Measurements from ENCODE around the gene PLCD1. TPM values are rescaled to one million over a fixed set of nuclear protein-coding genes. Genes with fewer than 3 reads are reported as not detected.

Gene PLCD1
- total and polyA plus RNA-seq, 2 of the 8 experiments (the other 6 are each of a cell fraction or from before 2014, with no cell fraction given) = 15.3 to 19.2 TPM

GRCh38 chr3:37993067-37993455 lies 36.4 kb downstream of the PLCD1 start:
- Histone ChIP-seq H2BK5ac (ENCODE audit: low read depth, low read length) (no peak overlapping the region), H4K8ac (ENCODE audit: extremely low read depth, insufficient read depth, low read length) (no peak overlapping the region), H3K23me2 (ENCODE audit: low read depth, low read length) (peaks cover 7% of the 10 kb centered on the region), H3K23ac (ENCODE audit: insufficient read length) (no peak overlapping the region), H3K27me3 (replicated peaks in 1 of 4; ENCODE audit: control insufficient read depth in 3 of 4, extremely low read depth in 1 of 4, insufficient read depth in 3 of 4, low read length in 3 of 4) (peaks cover 0 to 11% (median 3%) of the 10 kb centered on the region in 4 experiments; a peak in 4 of 7 replicates), H4K20me1 (replicated peaks in 1 of 2; ENCODE audit: control insufficient read depth in 1 of 2, insufficient read depth in 2 of 2, low read length in 2 of 2) (no peaks in the 10 kb centered on the region), H3K79me2 (ENCODE audit: control insufficient read depth in 1 of 2, insufficient read depth in 2 of 2, low read length in 2 of 2) (no peaks in the 10 kb centered on the region), H2BK120ac (replicated peaks; ENCODE audit: low read depth, low read length) (no peak overlapping the region), H3K4me2 (ENCODE audit: insufficient read depth in 1 of 2, low read depth in 2 of 2, low read length in 2 of 2) (no peak overlapping the region; a peak in 1 of 4 replicates), H4K5ac (ENCODE audit: insufficient read length, low read depth, low read length) (no peak overlapping the region), H3K9ac (replicated peaks in 1 of 4; ENCODE audit: extremely low read depth in 1 of 4, low read depth in 3 of 4, low read length in 3 of 4) (no peak overlapping the region), H3K14ac (ENCODE audit: insufficient read length) (no peak overlapping the region), H2BK12ac (ENCODE audit: low read depth, low read length) (no peak overlapping the region), H3K18ac (ENCODE audit: extremely low read depth, low read length) (no peak overlapping the region), H3K36me3 (ENCODE audit: control insufficient read depth in 2 of 4, insufficient read depth in 4 of 4, low read length in 3 of 4) (no peaks in the 10 kb centered on the region), H3K4ac (replicated peaks; ENCODE audit: insufficient read length, low read depth, low read length) (no peak overlapping the region), H3K4me3 (ENCODE audit: extremely low read depth in 1 of 4, insufficient read depth in 2 of 4, low read depth in 3 of 4, low read length in 4 of 4) (no peak overlapping the region), H3K4me1 (replicated peaks in 1 of 4; ENCODE audit: control insufficient read depth in 3 of 4, insufficient read depth in 4 of 4, low read length in 3 of 4) (peaks cover 0 to 14% (median 7%) of the 10 kb centered on the region in 4 experiments; a peak in 6 of 7 replicates), H4K91ac (replicated peaks; ENCODE audit: insufficient read length, low read length) (no peak overlapping the region), H3K27ac (ENCODE audit: low read depth, low read length) (no peak overlapping the region), H3K56ac (replicated peaks; ENCODE audit: insufficient read length, low read depth, low read length) (no peak overlapping the region), H2BK15ac (ENCODE audit: low read length) (no peak overlapping the region), H3K9me3 (ENCODE audit: insufficient read depth in 2 of 2, low read depth in 1 of 2, low read length in 1 of 2) (no peaks in the 10 kb centered on the region), H2BK20ac (ENCODE audit: low read length) (no peak overlapping the region), H2AFZ (ENCODE audit: low read length) (no peak overlapping the region), H2AK5ac (ENCODE audit: low read depth, low read length) (no peak overlapping the region), H3K79me1 (ENCODE audit: low read depth, low read length) (no peaks in the 10 kb centered on the region)
- POLR2A ChIA-PET (ENCODE audit: partially characterized antibody) = no interaction called here
- CTCF ChIA-PET (ENCODE audit: partially characterized antibody) = interaction anchor here (1.0 to 2.1 kb wide), 6 partner anchors 10 to 83 kb away, joined by 3 to 10 read pairs (median 4); no protein-coding TSS in a partner anchor
- DNase-seq (ENCODE audit: low read depth in 1 of 2, low spot score in 2 of 2) (no peak), FAIRE-seq (no peak)
- 78% methylated on average over 8 of the region's 8 CpGs; no CpG with 5 or more reads in 1 of the 2 experiments for WGBS, 2 experiments (ENCODE audit: extremely low coverage in 1 of 2, insufficient coverage in 1 of 2, insufficient read length in 1 of 2, insufficient replicate concordance in 2 of 2, low coverage in 1 of 2, low lambda C conversion rate in 2 of 2, missing lambda C conversion rate in 1 of 2)
- TF ChIP-seq SIN3A (conservative IDR thresholded peaks at IDR 0.05 in 1 of 2, IDR thresholded peaks at IDR 0.05 in 1 of 2; ENCODE audit: low read depth in 1 of 2, low read length in 2 of 2) (no peak), RFX5 (IDR thresholded peaks at IDR 0.05; ENCODE audit: borderline replicate concordance, low read depth, low read length) (no peak), RBBP5 (IDR thresholded peaks at IDR 0.05; ENCODE audit: borderline replicate concordance, low read depth, low read length) (no peak), PHF8 (conservative IDR thresholded peaks at IDR 0.05; ENCODE audit: low read depth, low read length) (no peak), POU5F1 (IDR thresholded peaks at IDR 0.05; ENCODE audit: low read depth, low read length) (no peak), USF2 (IDR thresholded peaks at IDR 0.05; ENCODE audit: low read length) (no peak), YY1 (IDR thresholded peaks at IDR 0.05; ENCODE audit: low read depth, low read length) (no peak), SRF (IDR thresholded peaks at IDR 0.05; ENCODE audit: low read depth, low read length) (no peak), KDM5A (IDR thresholded peaks at IDR 0.05; ENCODE audit: low read length) (no peak), HDAC6 (IDR thresholded peaks at IDR 0.05; ENCODE audit: low read depth, low read length) (no peak), CHD1 (IDR thresholded peaks at IDR 0.05; ENCODE audit: low read depth, low read length) (no peak), KDM1A (IDR thresholded peaks at IDR 0.05; ENCODE audit: borderline replicate concordance, low read length) (no peak)
- TF ChIP-seq, protein P1, sequence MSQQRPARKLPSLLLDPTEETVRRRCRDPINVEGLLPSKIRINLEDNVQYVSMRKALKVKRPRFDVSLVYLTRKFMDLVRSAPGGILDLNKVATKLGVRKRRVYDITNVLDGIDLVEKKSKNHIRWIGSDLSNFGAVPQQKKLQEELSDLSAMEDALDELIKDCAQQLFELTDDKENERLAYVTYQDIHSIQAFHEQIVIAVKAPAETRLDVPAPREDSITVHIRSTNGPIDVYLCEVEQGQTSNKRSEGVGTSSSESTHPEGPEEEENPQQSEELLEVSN (IDR thresholded peaks at IDR 0.05) = no peak
